ENCODE results near the gene SLC30A1.

DNA sequence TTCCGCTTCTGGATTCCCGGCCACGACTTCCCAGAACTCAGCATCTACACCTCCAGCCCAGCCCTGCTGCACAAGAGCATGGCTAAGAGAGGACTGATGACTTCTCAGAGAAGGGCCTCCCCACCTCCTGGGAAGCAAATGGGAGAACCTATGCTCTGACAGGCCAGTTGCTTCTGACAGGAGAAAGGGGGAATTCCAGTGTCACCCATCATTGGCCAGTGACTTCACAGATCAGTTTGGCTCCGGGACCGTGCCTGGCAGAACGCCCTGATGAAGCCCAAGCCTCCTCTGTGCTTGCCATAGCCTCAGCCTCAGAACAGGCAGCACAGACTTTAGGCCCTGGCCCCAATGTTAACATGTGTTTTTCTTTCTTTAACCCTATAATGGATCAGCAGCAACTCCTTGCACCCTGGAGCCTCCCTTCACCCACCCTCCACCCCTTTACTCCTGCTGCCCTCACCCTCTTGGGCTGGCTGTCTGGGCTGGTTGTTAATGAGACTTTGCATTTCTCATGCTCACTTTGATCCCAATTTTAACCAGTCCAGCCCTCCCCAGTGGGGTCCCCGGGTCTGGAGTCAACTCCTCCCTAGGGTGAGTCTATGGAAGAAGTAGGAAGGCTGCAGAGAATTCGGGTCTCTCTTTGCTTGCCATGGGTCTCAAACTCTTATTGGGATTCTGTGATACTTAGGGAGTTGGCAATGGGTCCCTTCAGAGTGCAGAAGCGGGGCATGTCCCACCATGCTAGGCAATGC is 42.7 kb upstream of the SLC30A1 start:
- TF ChIP-seq POLR2A (IDR thresholded peaks at IDR 0.05; ENCODE audit: low read length) = no peak
- TF ChIP-seq GATA1 (IDR thresholded peaks at IDR 0.05; ENCODE audit: low read depth, low read length) = no peak
